ENCODE data around the gene PRELID1.

DNA sequence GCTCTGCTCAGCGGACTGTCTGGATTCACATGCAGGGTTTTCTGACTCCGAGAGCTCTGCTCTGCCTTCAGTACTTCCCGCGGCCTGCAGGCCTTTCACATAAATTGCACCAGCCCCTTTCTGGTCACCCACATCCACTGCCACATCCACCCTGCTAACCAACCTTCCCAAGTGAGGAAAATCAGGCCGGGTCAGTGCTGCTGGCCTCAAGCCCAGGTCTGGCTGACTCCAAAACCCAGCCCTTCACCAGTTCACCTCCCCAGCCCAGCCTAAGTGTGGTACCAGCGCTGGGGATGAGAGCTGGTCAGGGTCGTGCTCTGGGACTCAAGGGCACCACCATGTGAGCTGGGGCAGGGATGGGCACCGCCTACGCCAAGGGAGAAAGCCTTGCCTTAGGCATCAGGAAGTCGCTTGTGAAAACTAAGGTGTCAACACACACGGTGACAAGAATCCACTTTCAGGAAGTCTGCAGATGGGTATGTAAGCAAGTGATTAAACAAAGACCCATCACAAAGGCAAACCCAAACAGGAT is 35.6 kb downstream of the PRELID1 start:
- TF ChIP-seq YY1 (IDR thresholded peaks at IDR 0.05; ENCODE audit: insufficient read depth, insufficient read length), result no peak
- no peak for TF ChIP-seq ZNF274 (IDR thresholded peaks at IDR 0.05; ENCODE audit: low read depth, low read length)
- TF ChIP-seq SUZ12 (IDR thresholded peaks at IDR 0.05; ENCODE audit: extremely low read depth, insufficient read depth, insufficient read length), result no peak

Measured in NT2/D1 (cell line).